ENCODE results near the gene TIAM2.
"Not testable (repeated sequence)": the region's sequence is repeated elsewhere in the genome, so short reads cannot be mapped to it uniquely, and the experiment has no call there.

Gene TIAM2

GRCh38 chr6:155089746-155090145 is 94.6 kb downstream of the TIAM2 start:
- DNase-seq (ENCODE audit: low read depth), result no peak
- H3K4me3 ChIP-seq (ENCODE audit: low read depth, low read length), result no peak overlapping the region
- no peak for TF ChIP-seq CTCF (IDR thresholded peaks at IDR 0.05; ENCODE audit: control insufficient read depth, extremely low read depth, insufficient read depth)

GRCh38 chr6:155090166-155090565 is 95.1 kb downstream of the TIAM2 start:
- no peak for TF ChIP-seq CTCF (IDR thresholded peaks at IDR 0.05; ENCODE audit: control insufficient read depth, extremely low read depth, insufficient read depth)
- H3K4me3 ChIP-seq (ENCODE audit: low read depth, low read length), result no peak overlapping the region
- no peak for DNase-seq (ENCODE audit: low read depth)

GRCh38 chr6:155091756-155092155 is 96.6 kb downstream of the TIAM2 start:
- TF ChIP-seq CTCF (IDR thresholded peaks at IDR 0.05; ENCODE audit: control insufficient read depth, extremely low read depth, insufficient read depth), result no peak
- no peak overlapping the region for H3K4me3 ChIP-seq (ENCODE audit: low read depth, low read length)
- DNase-seq (ENCODE audit: low read depth), result no peak

- TF ChIP-seq CTCF (IDR thresholded peaks at IDR 0.05; ENCODE audit: control insufficient read depth, extremely low read depth, insufficient read depth), result no peak
- no peak overlapping the region for H3K4me3 ChIP-seq (ENCODE audit: low read depth, low read length)
- no peak for DNase-seq (ENCODE audit: low read depth)
These were observed 98.3 kb downstream of the TIAM2 start for GRCh38 chr6:155093430-155093829.

- no peak for TF ChIP-seq CTCF (IDR thresholded peaks at IDR 0.05; ENCODE audit: control insufficient read depth, extremely low read depth, insufficient read depth)
- DNase-seq (ENCODE audit: low read depth), result peak; percentile 6
- H3K4me3 ChIP-seq (ENCODE audit: low read depth, low read length), result no peak overlapping the region
These were observed 105.0 kb downstream of the TIAM2 start for GRCh38 chr6:155100087-155100486.

- no peak for DNase-seq (ENCODE audit: low read depth)
- no peak overlapping the region for H3K4me3 ChIP-seq (ENCODE audit: low read depth, low read length)
- TF ChIP-seq CTCF (IDR thresholded peaks at IDR 0.05; ENCODE audit: control insufficient read depth, extremely low read depth, insufficient read depth), result no peak
These were observed 105.5 kb downstream of the TIAM2 start for GRCh38 chr6:155100591-155100990.

GRCh38 chr6:155103083-155103645 is 108.0 kb downstream of the TIAM2 start:
- DNase-seq (ENCODE audit: low read depth); H3K4me3 ChIP-seq (ENCODE audit: low read depth, low read length): not testable (repeated sequence)
